Gastrocnemius medialis (tissue), 4 donors: ENCODE data around the gene CA12. TPM values are rescaled to one million over a fixed set of nuclear protein-coding genes. Genes with fewer than 3 reads are reported as not detected.

ENCODE experiments used
- ATAC-seq, 2 donors: fragments of 150-250 bp; one replicate each; pipeline ENCODE4 v1.9.1; 2016
- DNase-seq, 2 donors: peaks; one replicate each; pipeline ENCODE4 v3.0.0-alpha.2; 2019
- H3K27ac ChIP-seq, 4 donors: fragments of 200-600 bp; sonication (generic); 1 replicate in 1 of 4; 2 replicates in 3 of 4; pipeline ENCODE4 v1.5.1; 2016 to 2018; ENCODE audit warnings: mild to moderate bottlenecking in 2 of 4, moderate library complexity in 1 of 4
- H3K27me3 ChIP-seq, 3 donors: fragments of 200-600 bp; sonication (generic) in 2 of 3; 1 replicate in 1 of 3; 2 replicates in 2 of 3; pipeline versions ENCODE4 v1.5.1 to v1.6.0; 2016 to 2019; ENCODE audit warnings: mild to moderate bottlenecking in 1 of 3, moderate library complexity in 1 of 3
- H3K36me3 ChIP-seq, 2 donors: fragments of 200-600 bp; sonication (generic) in 1 of 2; one replicate each; pipeline ENCODE4 v1.5.1; 2017 to 2018
- H3K4me1 ChIP-seq, 2 donors: fragments of 200-600 bp; sonication (generic) in 1 of 2; one replicate each; pipeline ENCODE4 v1.5.1; 2016 to 2017; ENCODE audit warnings: mild to moderate bottlenecking in 2 of 2
- H3K4me3 ChIP-seq, 4 donors: fragments of 200-600 bp; sonication (generic) in 3 of 4; 1 replicate in 1 of 4; 2 replicates in 3 of 4; pipeline ENCODE4 v1.5.1; 2016 to 2019; ENCODE audit warnings: mild to moderate bottlenecking in 2 of 4
- H3K9me3 ChIP-seq, 3 donors: fragments of 200-600 bp; sonication (generic) in 2 of 3; 1 replicate in 1 of 3; 2 replicates in 2 of 3; pipeline ENCODE4 v1.5.1; 2016 to 2019
- POLR2A ChIP-seq, 2 donors: fragments of 450-650 bp; IDR thresholded peaks; one replicate each; pipeline ENCODE4 v1.6.1; 2017; ENCODE audit warnings: antibody characterized with exemption in 2 of 2, mild to moderate bottlenecking in 2 of 2, moderate library complexity in 2 of 2
- in situ Hi-C, 4 donors: fragments of 200-750 bp; cut with MboI; loops; one replicate each; pipeline versions ENCODE4 v1.15.0 to v1.8.0; 2017; ENCODE audit warnings: low sequenced_read_pairs in 4 of 4
- intact Hi-C: fragments of 100-400 bp; cut with DNase I; formaldehyde crosslinking; loops from one replicate; pipeline ENCODE4 v1.15.1; 2023; ENCODE audit warnings: low total_unique reads
- total RNA-seq, 4 donors: library from RNA; depleted of rRNA; stranded (reverse); fragments of >200 nt; gene quantifications; one replicate each; pipeline versions ENCODE4 v1.1.0 to v1.2.3, GENCODE V29; 2016
- TF ChIP-seq, protein P1 (sequence below), 5 experiments: fragments of 450-650 bp in 3 of 5; fragments of 200-600 bp in 2 of 5; sonication (generic) in 2 of 5; IDR thresholded peaks in 4 of 5; conservative IDR thresholded peaks in 1 of 5; 1 replicate in 4 of 5; 2 replicates in 1 of 5; pipeline ENCODE4 v1.5.1; 2016 to 2019; ENCODE audit warnings: antibody characterized with exemption in 5 of 5, mild to moderate bottlenecking in 3 of 5, moderate library complexity in 3 of 5

CA12 gene
- total RNA-seq, 4 donors from 2014 or later = 0.10 to 1.7 TPM; not detected in 2

DNA sequence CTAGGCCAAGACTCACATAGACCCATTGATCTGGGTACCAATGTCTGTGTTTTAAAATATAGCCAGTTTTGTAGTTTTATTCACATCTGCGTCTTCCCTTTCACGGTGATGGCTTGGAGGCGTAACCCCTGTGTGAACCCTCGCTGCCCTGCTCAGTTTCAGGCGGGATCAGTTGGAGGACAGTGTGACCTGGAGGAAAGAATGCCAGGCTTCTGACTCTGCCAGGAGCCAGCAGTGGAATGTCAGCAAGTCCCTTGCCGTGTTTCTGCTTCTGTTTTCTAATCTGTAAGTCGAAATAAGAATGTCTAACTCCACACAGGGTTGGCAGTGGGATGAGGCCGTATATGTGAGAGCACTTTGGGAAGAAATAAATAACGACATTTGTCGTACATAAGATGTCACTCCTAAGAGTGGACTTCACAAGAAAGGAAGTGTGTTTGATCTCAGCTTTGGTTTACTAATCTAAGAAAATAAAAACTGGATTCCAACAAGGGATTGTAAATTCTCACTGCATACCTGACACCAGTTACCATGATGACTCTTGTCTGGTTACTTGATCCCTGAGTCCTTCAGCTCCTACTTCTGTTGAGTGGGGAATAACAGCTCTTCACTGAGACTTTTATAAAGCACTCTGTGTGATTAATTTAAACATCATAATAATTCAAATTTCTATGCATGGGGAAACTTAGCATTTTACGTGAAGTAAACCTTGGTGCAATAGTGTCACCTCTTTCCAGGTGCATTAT lies 6.3 kb upstream of the CA12 start:
- in situ Hi-C loops = no loop called here
- TF ChIP-seq, protein P1, sequence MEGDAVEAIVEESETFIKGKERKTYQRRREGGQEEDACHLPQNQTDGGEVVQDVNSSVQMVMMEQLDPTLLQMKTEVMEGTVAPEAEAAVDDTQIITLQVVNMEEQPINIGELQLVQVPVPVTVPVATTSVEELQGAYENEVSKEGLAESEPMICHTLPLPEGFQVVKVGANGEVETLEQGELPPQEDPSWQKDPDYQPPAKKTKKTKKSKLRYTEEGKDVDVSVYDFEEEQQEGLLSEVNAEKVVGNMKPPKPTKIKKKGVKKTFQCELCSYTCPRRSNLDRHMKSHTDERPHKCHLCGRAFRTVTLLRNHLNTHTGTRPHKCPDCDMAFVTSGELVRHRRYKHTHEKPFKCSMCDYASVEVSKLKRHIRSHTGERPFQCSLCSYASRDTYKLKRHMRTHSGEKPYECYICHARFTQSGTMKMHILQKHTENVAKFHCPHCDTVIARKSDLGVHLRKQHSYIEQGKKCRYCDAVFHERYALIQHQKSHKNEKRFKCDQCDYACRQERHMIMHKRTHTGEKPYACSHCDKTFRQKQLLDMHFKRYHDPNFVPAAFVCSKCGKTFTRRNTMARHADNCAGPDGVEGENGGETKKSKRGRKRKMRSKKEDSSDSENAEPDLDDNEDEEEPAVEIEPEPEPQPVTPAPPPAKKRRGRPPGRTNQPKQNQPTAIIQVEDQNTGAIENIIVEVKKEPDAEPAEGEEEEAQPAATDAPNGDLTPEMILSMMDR (IDR thresholded peaks at IDR 0.05 in 4 of 5, conservative IDR thresholded peaks at IDR 0.05 in 1 of 5) = no peak
- no peak for TF ChIP-seq POLR2A (IDR thresholded peaks at IDR 0.05)
- no peaks in the 10 kb centered on the region for H3K27me3 ChIP-seq
- intact Hi-C loops = no loop called here
- H3K4me1 ChIP-seq = peaks cover 6 to 21% of the 10 kb centered on the region in 2 donors
- DNase-seq (no peak), ATAC-seq (peak in 1 of 2 donors; percentile 53)
- H3K9me3 ChIP-seq = no peaks in the 10 kb centered on the region
- no peak overlapping the region for H3K27ac ChIP-seq
- no peak overlapping the region for H3K4me3 ChIP-seq
- H3K36me3 ChIP-seq = no peaks in the 10 kb centered on the region

- Histone ChIP-seq H3K36me3 (no peaks in the 10 kb centered on the region), H3K27me3 (peaks cover 0 to 6% (median 5%) of the 10 kb centered on the region in 3 donors), H3K27ac (no peak overlapping the region), H3K4me1 (peaks cover 13 to 28% of the 10 kb centered on the region in 2 donors), H3K9me3 (no peaks in the 10 kb centered on the region), H3K4me3 (no peak overlapping the region)
- ATAC-seq (no peak), DNase-seq (no peak)
- TF ChIP-seq, protein P1 (IDR thresholded peaks at IDR 0.05 in 4 of 5, conservative IDR thresholded peaks at IDR 0.05 in 1 of 5) = no peak
- TF ChIP-seq POLR2A (IDR thresholded peaks at IDR 0.05) = no peak
- in situ Hi-C loops = no loop called here
- intact Hi-C loops = no loop called here
These were observed 4.4 kb upstream of the CA12 start for GRCh38 chr15:63385911-63386531.

DNA sequence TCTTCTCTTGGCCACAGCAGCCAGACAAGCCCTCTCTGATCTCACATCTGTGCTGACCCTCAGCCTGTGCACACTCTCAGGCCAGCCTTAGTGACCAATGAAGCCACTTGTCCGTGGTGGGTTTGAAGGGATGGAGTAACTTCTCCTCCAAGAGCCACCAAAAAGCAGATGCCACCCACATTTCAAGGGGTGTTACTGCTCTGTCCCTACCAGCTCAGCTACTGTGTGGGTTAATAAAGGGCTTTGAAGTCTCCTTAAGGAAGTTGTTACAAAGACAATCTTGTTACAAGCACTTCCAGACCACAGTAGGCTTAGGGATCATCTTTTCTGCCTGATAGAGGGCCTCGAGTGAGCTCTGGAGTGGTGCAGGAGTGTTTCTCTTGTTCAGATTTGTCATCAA lies 3.3 kb upstream of the CA12 start:
- Histone ChIP-seq H3K4me1 (peaks cover 13 to 19% of the 10 kb centered on the region in 2 donors), H3K9me3 (no peaks in the 10 kb centered on the region), H3K27me3 (peaks cover 9 to 17% (median 14%) of the 10 kb centered on the region in 3 donors), H3K27ac (no peak overlapping the region), H3K36me3 (no peaks in the 10 kb centered on the region), H3K4me3 (no peak overlapping the region)
- ATAC-seq (no peak), DNase-seq (no peak)
- intact Hi-C loops (no loop called here), in situ Hi-C loops (no loop called here)
- TF ChIP-seq POLR2A (IDR thresholded peaks at IDR 0.05) = no peak
- TF ChIP-seq, protein P1 (IDR thresholded peaks at IDR 0.05 in 4 of 5, conservative IDR thresholded peaks at IDR 0.05 in 1 of 5) = no peak

GRCh38 chr15:63382966-63383710 lies 1.5 kb upstream of the CA12 start:
- Histone ChIP-seq H3K36me3 (no peaks in the 10 kb centered on the region), H3K4me3 (no peak overlapping the region), H3K4me1 (peaks cover 13 to 14% of the 10 kb centered on the region in 2 donors), H3K9me3 (no peaks in the 10 kb centered on the region), H3K27me3 (peaks cover 20 to 26% (median 25%) of the 10 kb centered on the region in 3 donors), H3K27ac (no peak overlapping the region)
- intact Hi-C loops (no loop called here), in situ Hi-C loops (no loop called here)
- TF ChIP-seq, protein P1 (IDR thresholded peaks at IDR 0.05 in 4 of 5, conservative IDR thresholded peaks at IDR 0.05 in 1 of 5) = no peak
- TF ChIP-seq POLR2A (IDR thresholded peaks at IDR 0.05) = no peak
- ATAC-seq = no peak
- no peak for DNase-seq
